ENCODE data around the gene GLCE. TPM values are rescaled to one million over a fixed set of nuclear protein-coding genes. Genes with fewer than 3 reads are reported as not detected.

Gene GLCE
- total RNA-seq, 4 donors from 2014 or later = 5.9 to 18.8 (median 10.2) TPM

GRCh38 chr15:69131362-69132220 lies 28.8 kb upstream of the GLCE start:
- H3K36me3 ChIP-seq = no peaks in the 10 kb centered on the region
- no peaks in the 10 kb centered on the region for H3K27me3 ChIP-seq
- H3K4me1 ChIP-seq = peaks cover 0 to 8% (median 0%) of the 10 kb centered on the region in 3 donors
- TF ChIP-seq EP300 (IDR thresholded peaks at IDR 0.05) (no peak), POLR2AphosphoS5 (IDR thresholded peaks at IDR 0.05) (no peak), POLR2A (IDR thresholded peaks at IDR 0.05) (no peak), CTCF (IDR thresholded peaks at IDR 0.05) (no peak)
- no peak overlapping the region for H3K4me3 ChIP-seq
- ATAC-seq = no peak
- WGBS, 2 donors (ENCODE audit: low coverage in 1 of 2) = 88 to 94% methylated on average over 4 to 6 of the region's 7 CpGs
- H3K9me3 ChIP-seq = no peaks in the 10 kb centered on the region
- peak overlapping the region in 1 of 4 donors; percentile 42 for H3K27ac ChIP-seq

GRCh38 chr15:69132430-69132829 lies 28.0 kb upstream of the GLCE start:
- H3K27me3 ChIP-seq = peaks cover 4% of the 10 kb centered on the region
- no peak overlapping the region for H3K4me3 ChIP-seq
- TF ChIP-seq EP300 (IDR thresholded peaks at IDR 0.05) (no peak), CTCF (IDR thresholded peaks at IDR 0.05) (no peak), POLR2AphosphoS5 (IDR thresholded peaks at IDR 0.05) (no peak), POLR2A (IDR thresholded peaks at IDR 0.05) (no peak)
- H3K9me3 ChIP-seq = no peaks in the 10 kb centered on the region
- H3K36me3 ChIP-seq = no peaks in the 10 kb centered on the region
- no peak for ATAC-seq
- peaks cover 0 to 8% (median 0%) of the 10 kb centered on the region in 3 donors for H3K4me1 ChIP-seq
- H3K27ac ChIP-seq = peak overlapping the region in 1 of 4 donors; percentile 42
- 72 to 100% methylated on average over 1 to 4 of the region's 4 CpGs for WGBS, 2 donors (ENCODE audit: low coverage in 1 of 2)

- TF ChIP-seq POLR2AphosphoS5 (IDR thresholded peaks at IDR 0.05) (no peak), POLR2A (IDR thresholded peaks at IDR 0.05) (no peak), EP300 (IDR thresholded peaks at IDR 0.05) (no peak), CTCF (IDR thresholded peaks at IDR 0.05) (no peak)
- Histone ChIP-seq H3K27me3 (peaks cover 12% of the 10 kb centered on the region), H3K36me3 (no peaks in the 10 kb centered on the region), H3K4me3 (no peak overlapping the region), H3K4me1 (peaks cover 0 to 8% (median 0%) of the 10 kb centered on the region in 3 donors), H3K27ac (no peak overlapping the region), H3K9me3 (no peaks in the 10 kb centered on the region)
- WGBS, 2 donors (ENCODE audit: low coverage in 1 of 2) = 50 to 67% methylated on average over 1 to 3 of the region's 3 CpGs
- ATAC-seq = no peak
Measured at GRCh38 chr15:69132977-69133861, 27.2 kb upstream of the GLCE start.

GRCh38 chr15:69133862-69134519 lies 26.4 kb upstream of the GLCE start:
- TF ChIP-seq CTCF (IDR thresholded peaks at IDR 0.05) (no peak), POLR2A (IDR thresholded peaks at IDR 0.05) (no peak), POLR2AphosphoS5 (IDR thresholded peaks at IDR 0.05) (no peak), EP300 (IDR thresholded peaks at IDR 0.05) (no peak)
- no peak overlapping the region for H3K4me3 ChIP-seq
- peaks cover 19% of the 10 kb centered on the region for H3K27me3 ChIP-seq
- H3K4me1 ChIP-seq = peaks cover 0 to under 1% (median 0%) of the 10 kb centered on the region in 3 donors
- H3K27ac ChIP-seq = no peak overlapping the region
- ATAC-seq = no peak
- H3K9me3 ChIP-seq = no peaks in the 10 kb centered on the region
- WGBS, 2 donors (ENCODE audit: low coverage in 1 of 2) = 100% methylated on average over 2 of the region's 5 CpGs; no CpG with 5 or more reads in 1 of the 2 donors
- H3K36me3 ChIP-seq = no peaks in the 10 kb centered on the region
